Dendritic cell treated with granulocyte-macrophage colony-stimulating factor and Interleukin-4, amounts not matched to agents 40 ng/mL and 50 ng/mL, for 4 days (primary cell): ENCODE measurements around the gene MYL9.

Source experiments
- H3K27ac Mint-ChIP-seq: one replicate; pipeline ENCODE4 v1.8.0; 2022; ENCODE audit warnings: mild to moderate bottlenecking, mixed read lengths
- H3K27me3 Mint-ChIP-seq: one replicate; pipeline ENCODE4 v1.8.0; 2022; ENCODE audit warnings: mild to moderate bottlenecking, mixed read lengths
- H3K36me3 Mint-ChIP-seq: one replicate; pipeline ENCODE4 v1.8.0; 2022; ENCODE audit warnings: low read depth, mixed read lengths
- H3K4me1 Mint-ChIP-seq: one replicate; pipeline ENCODE4 v1.8.0; 2022; ENCODE audit warnings: low read depth, mixed read lengths
- H3K4me3 Mint-ChIP-seq: one replicate; pipeline ENCODE4 v1.8.0; 2022; ENCODE audit warnings: mild to moderate bottlenecking, moderate library complexity, mixed read lengths
- H3K9me3 Mint-ChIP-seq: one replicate; pipeline ENCODE4 v1.8.0; 2022; ENCODE audit warnings: mixed read lengths
- intact Hi-C: fragments of 100-400 bp; cut with micrococcal nuclease; formaldehyde crosslinking; loops from one replicate; pipeline ENCODE4 v1.15.0; 2022

Gene MYL9

GRCh38 chr20:36541227-36541767 lies at the start of gene MYL9:
Gene MYL9, plus strand, starts transcription at chr20:36541519. Its CDS starts 3,366 bp downstream, at chr20:36544885.
- Mint-ChIP-seq H3K4me3 (peak within 1 kb of the TSS; percentile 64), H3K9me3 (no peaks in the 10 kb centered on the region), H3K27me3 (peaks cover 16% of the 10 kb centered on the region), H3K36me3 (no peaks in the 10 kb centered on the region), H3K27ac (no peak within 1 kb of the TSS), H3K4me1 (peaks cover 20% of the 10 kb centered on the region)
- intact Hi-C loops: no loop called here

GRCh38 chr20:36491901-36492617 lies 49.3 kb upstream of the MYL9 start:
- Mint-ChIP-seq H3K9me3 (no peaks in the 10 kb centered on the region), H3K27ac (peak overlapping the region; percentile 8), H3K4me3 (no peak overlapping the region), H3K27me3 (no peaks in the 10 kb centered on the region), H3K36me3 (peaks cover 31% of the 10 kb centered on the region), H3K4me1 (peaks cover 32% of the 10 kb centered on the region)
- intact Hi-C loops: no loop called here

GRCh38 chr20:36493051-36493800 lies 48.1 kb upstream of the MYL9 start:
- peaks cover 42% of the 10 kb centered on the region for H3K36me3 Mint-ChIP-seq
- intact Hi-C loops: no loop called here
- H3K4me3 Mint-ChIP-seq: no peak overlapping the region
- H3K27me3 Mint-ChIP-seq: no peaks in the 10 kb centered on the region
- no peak overlapping the region for H3K27ac Mint-ChIP-seq
- peaks cover 24% of the 10 kb centered on the region for H3K4me1 Mint-ChIP-seq
- no peaks in the 10 kb centered on the region for H3K9me3 Mint-ChIP-seq

- H3K36me3 Mint-ChIP-seq: peaks cover 48% of the 10 kb centered on the region
- H3K4me3 Mint-ChIP-seq: no peak overlapping the region
- intact Hi-C loops: no loop called here
- no peaks in the 10 kb centered on the region for H3K9me3 Mint-ChIP-seq
- H3K27me3 Mint-ChIP-seq: no peaks in the 10 kb centered on the region
- peaks cover 24% of the 10 kb centered on the region for H3K4me1 Mint-ChIP-seq
- H3K27ac Mint-ChIP-seq: no peak overlapping the region
Measured at GRCh38 chr20:36493801-36494114, 47.6 kb upstream of the MYL9 start.

GRCh38 chr20:36496707-36497669 lies 44.3 kb upstream of the MYL9 start:
- Mint-ChIP-seq H3K36me3 (peaks cover 80% of the 10 kb centered on the region), H3K27ac (no peak overlapping the region)

GRCh38 chr20:36497856-36498255 lies 43.5 kb upstream of the MYL9 start:
- Mint-ChIP-seq H3K27me3 (no peaks in the 10 kb centered on the region), H3K27ac (no peak overlapping the region), H3K4me1 (no peaks in the 10 kb centered on the region), H3K4me3 (no peak overlapping the region), H3K36me3 (peaks cover 87% of the 10 kb centered on the region), H3K9me3 (no peaks in the 10 kb centered on the region)
- intact Hi-C loops: no loop called here

More at GRCh38 chr20:36496707-36497669, 44.3 kb upstream of the MYL9 start:
- Mint-ChIP-seq H3K4me3 (no peak overlapping the region), H3K4me1 (peaks cover 6% of the 10 kb centered on the region), H3K9me3 (no peaks in the 10 kb centered on the region), H3K27me3 (no peaks in the 10 kb centered on the region)
- intact Hi-C loops: no loop called here

GRCh38 chr20:36498386-36499179 lies 42.7 kb upstream of the MYL9 start:
- Mint-ChIP-seq H3K27ac (no peak overlapping the region), H3K36me3 (peaks cover 89% of the 10 kb centered on the region), H3K4me3 (no peak overlapping the region), H3K27me3 (no peaks in the 10 kb centered on the region), H3K4me1 (no peaks in the 10 kb centered on the region), H3K9me3 (no peaks in the 10 kb centered on the region)
- intact Hi-C loops: no loop called here

GRCh38 chr20:36499211-36499610 lies 42.1 kb upstream of the MYL9 start:
- intact Hi-C loops: no loop called here
- H3K27ac Mint-ChIP-seq: no peak overlapping the region
- no peaks in the 10 kb centered on the region for H3K27me3 Mint-ChIP-seq
- H3K4me1 Mint-ChIP-seq: no peaks in the 10 kb centered on the region
- peaks cover 89% of the 10 kb centered on the region for H3K36me3 Mint-ChIP-seq
- H3K4me3 Mint-ChIP-seq: no peak overlapping the region
- H3K9me3 Mint-ChIP-seq: no peaks in the 10 kb centered on the region

GRCh38 chr20:36499723-36500501 lies 41.4 kb upstream of the MYL9 start:
- H3K27ac Mint-ChIP-seq: no peak overlapping the region
- no peaks in the 10 kb centered on the region for H3K9me3 Mint-ChIP-seq
- H3K36me3 Mint-ChIP-seq: peaks cover 96% of the 10 kb centered on the region
- no peaks in the 10 kb centered on the region for H3K4me1 Mint-ChIP-seq
- intact Hi-C loops: no loop called here
- H3K27me3 Mint-ChIP-seq: no peaks in the 10 kb centered on the region
- H3K4me3 Mint-ChIP-seq: no peak overlapping the region

- Mint-ChIP-seq H3K9me3 (no peaks in the 10 kb centered on the region), H3K36me3 (peaks cover 93% of the 10 kb centered on the region), H3K27me3 (no peaks in the 10 kb centered on the region), H3K4me3 (no peak overlapping the region), H3K4me1 (peaks cover 6% of the 10 kb centered on the region), H3K27ac (no peak overlapping the region)
- intact Hi-C loops: no loop called here
Measured at GRCh38 chr20:36501367-36502006, 39.8 kb upstream of the MYL9 start.

- Mint-ChIP-seq H3K4me1 (peaks cover 6% of the 10 kb centered on the region), H3K4me3 (no peak overlapping the region), H3K9me3 (no peaks in the 10 kb centered on the region), H3K27ac (no peak overlapping the region), H3K36me3 (peaks cover 87% of the 10 kb centered on the region), H3K27me3 (no peaks in the 10 kb centered on the region)
- intact Hi-C loops: no loop called here
Measured at GRCh38 chr20:36504295-36504694, 37.0 kb upstream of the MYL9 start.

- Mint-ChIP-seq H3K4me3 (no peak overlapping the region), H3K27me3 (no peaks in the 10 kb centered on the region), H3K4me1 (peaks cover 6% of the 10 kb centered on the region), H3K36me3 (peaks cover 67% of the 10 kb centered on the region), H3K9me3 (no peaks in the 10 kb centered on the region), H3K27ac (no peak overlapping the region)
- intact Hi-C loops: no loop called here
Measured at GRCh38 chr20:36506253-36506652, 35.1 kb upstream of the MYL9 start.
